Cardiac atrium fibroblast (primary cell): ENCODE measurements around the gene CCL25. TPM values are rescaled to one million over a fixed set of nuclear protein-coding genes. Genes with fewer than 3 reads are reported as not detected.

Experiments
- total RNA-seq: library from RNA; depleted of rRNA; stranded (reverse); fragments of >200 nt; gene quantifications from 2 replicates; pipeline ENCODE4 v1.2.3, GENCODE V29; 2015

Gene CCL25, protein sequence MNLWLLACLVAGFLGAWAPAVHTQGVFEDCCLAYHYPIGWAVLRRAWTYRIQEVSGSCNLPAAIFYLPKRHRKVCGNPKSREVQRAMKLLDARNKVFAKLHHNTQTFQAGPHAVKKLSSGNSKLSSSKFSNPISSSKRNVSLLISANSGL
- total RNA-seq = not detected in 2 replicates

GRCh38 chr19:8052464-8052859, at the start of gene CCL25:
TSS of gene CCL25 (plus strand) at chr19:8052760. CDS start at chr19:8053050, 290 bp downstream.

GRCh38 chr19:8005534-8006256, 46.9 kb upstream of the CCL25 start, which contains the start of gene ELAVL1:
TSS of gene ELAVL1 (minus strand) at chr19:8005641. CDS start at chr19:7991815, 13,826 bp downstream.

Other genes with a start within 250 kb of the CCL25 start
- gene EVI5L, start 222.5 kb upstream of the CCL25 start, total RNA-seq = 18.1 and 18.2 TPM in 2 replicates
- not detected in 2 replicates for gene PRR36, start 178.4 kb upstream of the CCL25 start, total RNA-seq
- 5.6 and 5.7 TPM in 2 replicates for gene LRRC8E, start 164.2 kb upstream of the CCL25 start, total RNA-seq
- gene MAP2K7, start 148.9 kb upstream of the CCL25 start, total RNA-seq = 8.5 and 10.0 TPM in 2 replicates
- 0.16 TPM in 1 of 2 replicates, not detected in the other for gene TGFBR3L, start 137.9 kb upstream of the CCL25 start, total RNA-seq
- gene SNAPC2, start 132.4 kb upstream of the CCL25 start, total RNA-seq = 31.8 and 34.7 TPM in 2 replicates
- 0.18 and 1.8 TPM in 2 replicates for gene CTXN1, start 126.6 kb upstream of the CCL25 start, total RNA-seq
- 41.0 and 45.7 TPM in 2 replicates for gene TIMM44, start 109.1 kb upstream of the CCL25 start, total RNA-seq
- gene ELAVL1, start 47.1 kb upstream of the CCL25 start, total RNA-seq = 21.7 and 28.2 TPM in 2 replicates
- gene FBN3, start 96.8 kb downstream of the CCL25 start, total RNA-seq = not detected in 2 replicates
- 10.3 and 14.3 TPM in 2 replicates for gene CERS4, start 156.6 kb downstream of the CCL25 start, total RNA-seq